ENCODE results near the gene CCDC24. TPM values are rescaled to one million over a fixed set of nuclear protein-coding genes. Genes with fewer than 3 reads are reported as not detected.

Gene CCDC24
- total and polyA plus RNA-seq, 2 of the 13 experiments (the other 11 are each of a cell fraction or from before 2014, with no cell fraction given): 1.4 to 2.9 TPM

- TF ChIP-seq MXD3 (CRISPR knock-in tag; IDR thresholded peaks at IDR 0.05): peak; percentile 95
- TF ChIP-seq TAF1 (CRISPR knock-in tag; IDR thresholded peaks at IDR 0.05): peak; percentile 87
- no peak for TF ChIP-seq GPBP1L1 (CRISPR knock-in tag; IDR thresholded peaks at IDR 0.05)
- TF ChIP-seq ZNF569 (CRISPR knock-in tag; IDR thresholded peaks at IDR 0.05; ENCODE audit: borderline replicate concordance): 0 out of 2 replicates have a peak, but pooled peaks have one; percentile 62
- peak; percentile 82 for TF ChIP-seq RXRA (CRISPR knock-in tag; IDR thresholded peaks at IDR 0.05)
- peak; percentile 36; the same call in 1 of the 2 replicates for TF ChIP-seq KDM6A (CRISPR knock-in tag; IDR thresholded peaks at IDR 0.05; ENCODE audit: low read depth)
- peak; percentile 38; the same call in 1 of the 2 replicates for TF ChIP-seq ZNF644 (CRISPR knock-in tag; IDR thresholded peaks at IDR 0.05; ENCODE audit: low read depth)
- TF ChIP-seq WIZ (CRISPR knock-in tag; IDR thresholded peaks at IDR 0.05): peak; percentile 94; the same call in 1 of the 2 replicates
- TF ChIP-seq TEAD3 (CRISPR knock-in tag; optimal IDR thresholded peaks at IDR 0.05; ENCODE audit: borderline replicate concordance): peak; percentile 92
- TF ChIP-seq AKAP8 (CRISPR knock-in tag; IDR thresholded peaks at IDR 0.05): 0 out of 2 replicates have a peak, but pooled peaks have one; percentile 69
- peak; percentile 84; the same call in 1 of the 2 replicates for TF ChIP-seq KMT2A (CRISPR knock-in tag; IDR thresholded peaks at IDR 0.05)
- TF ChIP-seq NFRKB (IDR thresholded peaks at IDR 0.05): no peak
- TF ChIP-seq ISL2 (CRISPR knock-in tag; IDR thresholded peaks at IDR 0.05): peak; percentile 51; the same call in 1 of the 2 replicates
- no peak for TF ChIP-seq FOXO4 (CRISPR knock-in tag; conservative IDR thresholded peaks at IDR 0.05)
- no peak for TF ChIP-seq ZNF101 (CRISPR knock-in tag; IDR thresholded peaks at IDR 0.05; ENCODE audit: borderline replicate concordance, low read depth)
- no peak for TF ChIP-seq CENPX (CRISPR knock-in tag; IDR thresholded peaks at IDR 0.05)
- no peak for TF ChIP-seq NFE2L2 (IDR thresholded peaks at IDR 0.05; ENCODE audit: low read length)
- TF ChIP-seq BRCA1 (CRISPR knock-in tag; IDR thresholded peaks at IDR 0.05): no peak
- TF ChIP-seq ZNF567 (CRISPR knock-in tag; IDR thresholded peaks at IDR 0.05; ENCODE audit: borderline replicate concordance): peak; percentile 99
- TF ChIP-seq MAX (IDR thresholded peaks at IDR 0.05): peak; percentile 99
- peak; percentile 60; the same call in 1 of the 2 replicates for TF ChIP-seq ZNF329 (CRISPR knock-in tag; IDR thresholded peaks at IDR 0.05; ENCODE audit: low read depth)
- TF ChIP-seq NR2F2 (IDR thresholded peaks at IDR 0.05; ENCODE audit: borderline replicate concordance, low read depth): no peak
- peak; percentile 81; the same call in 1 of the 2 replicates for TF ChIP-seq IKZF5 (CRISPR knock-in tag; IDR thresholded peaks at IDR 0.05)
- no peak for TF ChIP-seq MATR3 (CRISPR knock-in tag; IDR thresholded peaks at IDR 0.05)
- no peak for TF ChIP-seq CBX2 (IDR thresholded peaks at IDR 0.05; ENCODE audit: low read depth, low read length)
- no peak for TF ChIP-seq CBX2 (CRISPR knock-in tag; IDR thresholded peaks at IDR 0.05; ENCODE audit: low read depth)
- TF ChIP-seq ZNF737 (CRISPR knock-in tag; IDR thresholded peaks at IDR 0.05; ENCODE audit: borderline replicate concordance): no peak
- peak; percentile 15; the same call in 1 of the 2 replicates for TF ChIP-seq RARA (CRISPR knock-in tag; IDR thresholded peaks at IDR 0.05)
These were observed 45.0 kb upstream of the CCDC24 start, which contains the start of gene IPO13 (continued) for GRCh38 chr1:43946236-43947060.

Measured in HepG2 (cell line).